ENCODE measurements around the gene CASP5. TPM values are rescaled to one million over a fixed set of nuclear protein-coding genes. Genes with fewer than 3 reads are reported as not detected.

Gene CASP5
- total and polyA plus RNA-seq, 4 donors = 0.10 to 0.75 (median 0.34) TPM

- Histone ChIP-seq H3K9me3 (ENCODE audit: control insufficient read depth in 4 of 4, low read length in 3 of 4) (no peaks in the 10 kb centered on the region), H3K4me1 (ENCODE audit: control insufficient read depth in 4 of 4, insufficient read depth in 4 of 4, low read length in 3 of 4) (peaks cover 0 to 8% (median 4%) of the 10 kb centered on the region in 4 donors), H3K4me3 (ENCODE audit: low read depth in 1 of 3, low read length in 3 of 3) (no peak overlapping the region), H3K27me3 (ENCODE audit: control insufficient read depth in 4 of 4, insufficient read depth in 4 of 4, low read length in 3 of 4) (no peaks in the 10 kb centered on the region), H3K9ac (ENCODE audit: low read depth in 1 of 2, low read length in 2 of 2) (no peak overlapping the region), H3K36me3 (ENCODE audit: control insufficient read depth in 4 of 4, insufficient read depth in 3 of 4, low read depth in 1 of 4, low read length in 3 of 4) (peaks cover 4 to 77% (median 51%) of the 10 kb centered on the region in 4 donors), H3K27ac (ENCODE audit: low read depth in 1 of 2, low read length in 2 of 2) (no peak overlapping the region)
- no peak for DNase-seq (ENCODE audit: low spot score)
- TF ChIP-seq RAD21 (IDR thresholded peaks at IDR 0.05) (peak; percentile 64 to 75), FOXA2 (IDR thresholded peaks at IDR 0.05) (no peak), HNF4A (conservative IDR thresholded peaks at IDR 0.05) (no peak), RXRA (IDR thresholded peaks at IDR 0.05) (no peak), CTCF (IDR thresholded peaks at IDR 0.05; ENCODE audit: low read depth, low read length, missing input control) (peak; percentile 53)
- WGBS = 13% methylated on average over 2 of the region's 2 CpGs
These were observed 76.1 kb downstream of the CASP5 start for GRCh38 chr11:104946907-104947306.

Other genes starting within 250 kb of the CASP5 start
- under 1 TPM in 1 of 2 donors, not detected in 1; 0.17 TPM for gene CASP12, start 124.7 kb downstream of the CASP5 start, total RNA-seq
- not detected for gene CASP12, start 124.7 kb downstream of the CASP5 start, polyA plus RNA-seq
- 10 to 100 TPM; 16.3 to 39.0 TPM for gene CASP4, start 54.6 kb downstream of the CASP5 start, total RNA-seq
- 10 to 100 TPM; 15.5 to 29.0 TPM for gene CASP4, start 54.6 kb downstream of the CASP5 start, polyA plus RNA-seq
- gene CASP1, start 12.0 kb upstream of the CASP5 start, total RNA-seq = 10 to 100 TPM in 1 of 2 donors, 1 to 10 TPM in 1; 8.5 to 15.2 TPM
- gene CASP1, start 12.0 kb upstream of the CASP5 start, polyA plus RNA-seq = 1 to 10 TPM; 6.9 to 8.7 TPM
- gene CARD16, start 22.2 kb upstream of the CASP5 start, total RNA-seq = 10 to 100 TPM in 1 of 2 donors, 1 to 10 TPM in 1; 5.1 to 10.0 TPM
- 1 to 10 TPM; 7.6 to 9.7 TPM for gene CARD16, start 22.2 kb upstream of the CASP5 start, polyA plus RNA-seq
- not detected for gene CARD18, start 116.6 kb upstream of the CASP5 start, total RNA-seq
- gene CARD18, start 116.6 kb upstream of the CASP5 start, polyA plus RNA-seq = not detected